ACHN (cell line): ENCODE results near the gene WNK4.

Source experiments
- DNase-seq: peaks from one replicate; pipeline ENCODE4 v3.0.0-alpha.2; 2015
- in situ Hi-C: cut with HindIII; loops from 2 replicates; pipeline ENCODE4 v1.10.0; 2017; ENCODE audit warnings: low sequenced_read_pairs, low pct_ligation_motif_present, low pct_unique_long_range_greater_than_20kb

Gene WNK4

GRCh38 chr17:42784811-42785592, 4.6 kb downstream of the WNK4 start:
- DNase-seq, result no peak
- in situ Hi-C loops, result no loop called here

GRCh38 chr17:42787266-42787665, 6.9 kb downstream of the WNK4 start:
- in situ Hi-C loops, result no loop called here
- DNase-seq, result no peak

GRCh38 chr17:42791948-42792347, 11.5 kb downstream of the WNK4 start:
- DNase-seq, result no peak
- in situ Hi-C loops, result no loop called here

- DNase-seq, result no peak
Measured at GRCh38 chr17:42792545-42792944, 12.1 kb downstream of the WNK4 start.

GRCh38 chr17:42795061-42795460, 14.7 kb downstream of the WNK4 start:
- in situ Hi-C loops, result no loop called here
- DNase-seq, result no peak

More at GRCh38 chr17:42792545-42792944, 12.1 kb downstream of the WNK4 start:
- in situ Hi-C loops, result no loop called here

GRCh38 chr17:42795465-42795864, 15.1 kb downstream of the WNK4 start:
- DNase-seq, result no peak
- in situ Hi-C loops, result no loop called here

GRCh38 chr17:42796066-42796758, 15.8 kb downstream of the WNK4 start:
- in situ Hi-C loops, result no loop called here
- DNase-seq, result no peak

- DNase-seq, result peak; percentile 83
- in situ Hi-C loops, result no loop called here
Measured at GRCh38 chr17:42797067-42798007, 16.9 kb downstream of the WNK4 start.

GRCh38 chr17:42798011-42798382, 17.6 kb downstream of the WNK4 start:
- no peak for DNase-seq
- in situ Hi-C loops, result no loop called here

- in situ Hi-C loops, result no loop called here
- peak; percentile 91 for DNase-seq
Measured at GRCh38 chr17:42798383-42799380, 18.3 kb downstream of the WNK4 start, which contains the start of the genes CNTD1 and COA3. TSS of gene CNTD1 (plus strand) at chr17:42798861. CDS start at chr17:42799068, 207 bp downstream. TSS of gene COA3 (minus strand) at chr17:42798704. CDS start at chr17:42798681, 23 bp downstream.

- DNase-seq, result no peak
Measured at GRCh38 chr17:42803074-42803883, 22.9 kb downstream of the WNK4 start.

GRCh38 chr17:42804918-42805367, 24.5 kb downstream of the WNK4 start:
- no peak for DNase-seq
- in situ Hi-C loops, result no loop called here

More at GRCh38 chr17:42803074-42803883, 22.9 kb downstream of the WNK4 start:
- in situ Hi-C loops, result no loop called here

- no peak for DNase-seq
- in situ Hi-C loops, result no loop called here
Measured at GRCh38 chr17:42806249-42806648, 25.8 kb downstream of the WNK4 start.

GRCh38 chr17:42809250-42809649, 28.8 kb downstream of the WNK4 start:
- DNase-seq, result no peak
- in situ Hi-C loops, result no loop called here

- DNase-seq, result no peak
- in situ Hi-C loops, result no loop called here
Measured at GRCh38 chr17:42814633-42815399, 34.4 kb downstream of the WNK4 start.

- in situ Hi-C loops, result no loop called here
- no peak for DNase-seq
Measured at GRCh38 chr17:42817866-42818265, 37.5 kb downstream of the WNK4 start.
